ENCODE results near the gene STX1B.

The STX1B gene

DNA sequence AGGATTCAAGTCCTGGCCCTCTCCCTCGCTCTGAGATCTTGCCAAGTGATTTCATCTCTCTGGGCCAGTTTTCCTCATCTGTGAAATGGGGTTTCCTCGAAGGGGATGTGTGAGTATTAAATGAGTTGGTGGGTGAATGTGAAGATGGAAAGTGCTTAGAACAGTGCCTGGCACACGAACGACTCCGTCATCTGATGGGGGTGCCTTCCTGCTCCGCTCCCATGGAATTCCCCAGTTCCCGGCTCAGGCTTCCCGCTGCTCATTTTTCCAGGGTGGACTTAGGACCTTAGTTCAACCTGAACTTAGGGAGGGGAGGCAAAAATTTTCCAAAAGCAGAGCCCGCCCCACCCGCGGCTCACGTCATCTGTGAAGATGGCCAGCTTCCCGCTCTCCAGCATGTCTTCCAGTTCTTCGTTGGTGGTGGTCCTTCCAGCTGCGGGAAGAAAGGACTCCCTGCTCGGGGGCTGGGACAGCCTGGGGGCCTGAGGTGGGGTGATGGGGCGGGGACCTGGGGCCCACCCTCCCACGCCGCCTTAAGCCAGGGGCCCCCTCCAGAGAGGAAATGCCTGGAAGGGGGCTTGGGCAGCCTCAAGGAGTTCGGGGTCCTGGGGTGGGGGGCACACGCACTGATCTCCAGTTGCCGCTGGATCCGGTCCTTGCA is 14.0 kb downstream of the STX1B start:
- DNase-seq (ENCODE audit: low read depth), result no peak

DNA sequence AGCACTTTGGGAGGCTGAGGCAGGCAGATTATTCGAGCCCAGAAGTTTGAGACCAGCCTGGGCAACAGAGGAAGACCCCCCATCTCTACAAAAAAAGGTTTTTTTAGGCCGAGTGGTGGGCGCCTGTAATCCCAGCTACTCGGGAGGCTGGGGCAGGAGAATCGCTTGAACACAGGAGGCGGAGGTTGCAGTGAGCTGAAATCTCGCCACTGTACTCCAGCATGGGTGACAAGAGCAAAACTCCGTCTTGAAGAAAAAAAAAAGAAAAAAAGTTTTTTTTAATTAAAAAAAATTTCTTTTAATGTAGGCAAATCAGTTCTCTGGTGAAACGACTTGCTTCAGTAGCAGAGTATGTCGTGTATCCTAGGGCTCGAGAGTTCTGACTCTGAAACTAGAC is 14.5 kb downstream of the STX1B start:
- DNase-seq (ENCODE audit: low read depth), result no peak

DNA sequence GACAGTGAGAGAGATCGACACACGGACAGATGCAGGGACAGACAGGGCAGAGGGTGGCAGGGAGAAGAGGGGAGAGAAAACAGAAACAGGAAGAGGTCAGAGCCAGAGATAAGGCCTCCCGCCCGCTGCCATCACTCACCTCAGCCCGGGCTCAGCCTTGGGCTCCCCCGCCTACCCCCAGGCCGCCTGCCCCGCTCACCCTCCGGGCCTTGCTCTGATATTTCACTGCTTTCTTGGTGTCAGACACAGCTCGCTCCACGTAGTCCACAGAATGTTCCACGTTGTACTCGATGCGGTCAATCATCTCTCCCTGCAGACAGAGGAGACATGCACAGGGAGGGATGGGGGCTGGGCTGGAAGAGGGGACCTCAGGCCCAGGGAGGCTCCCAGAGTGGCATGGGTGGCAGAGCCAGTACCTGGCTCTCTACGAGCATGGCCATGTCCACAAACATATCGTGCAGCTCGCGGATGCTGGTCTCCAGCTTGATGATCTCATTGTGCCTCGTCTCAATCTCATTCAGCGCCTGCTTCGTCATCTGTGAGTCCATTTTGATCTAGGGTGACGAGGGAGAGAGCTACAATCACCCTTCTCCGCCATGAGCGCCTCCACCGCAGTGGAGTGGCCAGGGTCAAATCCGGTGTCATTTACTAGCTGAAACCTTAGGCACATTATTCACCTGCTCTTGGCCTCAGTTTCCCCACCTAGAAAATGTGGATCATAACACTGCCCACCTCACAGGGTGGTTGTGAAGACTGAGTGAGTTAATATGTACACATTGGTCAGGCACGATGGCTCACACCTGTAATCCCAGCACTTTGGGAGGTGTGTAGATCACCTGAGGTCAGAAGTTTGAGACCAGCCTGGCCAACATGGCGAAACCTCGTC is 17.3 kb downstream of the STX1B start:
- no peak for DNase-seq (ENCODE audit: low read depth)

DNA sequence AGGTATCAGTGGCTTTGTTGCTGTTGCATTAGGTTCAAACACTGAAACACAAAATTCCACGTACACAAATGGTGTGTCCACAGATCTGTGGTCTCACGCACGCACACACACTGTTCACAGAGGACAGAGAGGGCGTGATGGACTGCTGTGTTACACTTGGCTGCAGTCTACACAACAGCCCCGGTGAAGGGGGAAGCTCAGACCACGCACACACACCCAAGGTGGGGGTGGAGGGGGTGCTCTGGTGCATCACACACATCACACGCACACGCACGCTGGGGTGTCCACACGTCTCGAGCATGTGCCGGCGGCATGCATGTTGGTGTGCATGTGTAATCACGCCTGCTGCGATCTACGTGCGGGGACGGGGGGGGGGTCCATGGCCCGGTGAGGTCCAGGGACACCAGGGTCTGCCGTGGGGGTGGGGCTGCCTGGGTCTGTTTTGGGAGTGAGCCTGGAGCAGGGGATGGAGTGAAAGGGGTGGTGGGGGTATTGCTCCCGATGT is 18.1 kb downstream of the STX1B start:
- DNase-seq (ENCODE audit: low read depth), result no peak

DNA sequence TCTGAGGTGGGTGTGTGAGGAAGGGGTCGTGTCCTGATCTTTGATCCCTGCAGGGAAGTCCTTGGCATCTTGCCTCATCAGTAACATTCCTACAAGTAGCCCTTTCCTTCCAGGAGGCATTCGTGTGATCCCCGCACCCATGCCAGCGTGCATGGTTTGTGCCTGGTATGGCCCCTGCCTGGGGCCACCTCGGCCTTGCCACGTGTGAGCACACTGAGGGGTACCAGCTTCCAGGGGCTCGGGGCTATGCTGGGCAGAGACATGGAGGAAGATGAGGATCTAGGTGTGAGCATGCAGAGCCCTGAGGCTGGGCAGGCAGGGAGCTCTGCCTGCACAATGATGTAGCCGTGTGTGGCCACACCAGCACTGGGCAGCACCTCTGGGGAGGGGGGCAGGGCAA is 19.4 kb downstream of the STX1B start:
- no peak for DNase-seq (ENCODE audit: low read depth)

DNA sequence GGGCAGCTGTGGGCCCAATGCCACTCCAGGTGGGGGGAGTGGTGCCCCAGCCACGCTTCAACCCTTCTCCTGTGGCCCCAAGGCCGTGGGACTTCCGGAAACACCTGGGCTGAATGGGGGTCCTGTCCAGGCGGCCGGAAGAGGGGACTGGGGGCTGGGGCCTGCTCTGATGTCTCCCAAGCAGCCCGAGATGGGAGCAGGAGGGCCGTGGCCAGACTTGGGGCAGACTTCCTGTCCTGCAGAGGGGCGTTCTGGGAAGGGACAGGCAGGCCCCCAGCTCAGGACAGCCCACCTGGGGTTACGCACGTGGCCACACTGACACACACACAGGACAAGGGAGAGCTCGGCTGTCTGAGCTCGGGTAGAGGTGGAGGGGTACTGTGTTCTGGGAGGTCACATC is 20.3 kb downstream of the STX1B start:
- DNase-seq (ENCODE audit: low read depth), result no peak

DNA sequence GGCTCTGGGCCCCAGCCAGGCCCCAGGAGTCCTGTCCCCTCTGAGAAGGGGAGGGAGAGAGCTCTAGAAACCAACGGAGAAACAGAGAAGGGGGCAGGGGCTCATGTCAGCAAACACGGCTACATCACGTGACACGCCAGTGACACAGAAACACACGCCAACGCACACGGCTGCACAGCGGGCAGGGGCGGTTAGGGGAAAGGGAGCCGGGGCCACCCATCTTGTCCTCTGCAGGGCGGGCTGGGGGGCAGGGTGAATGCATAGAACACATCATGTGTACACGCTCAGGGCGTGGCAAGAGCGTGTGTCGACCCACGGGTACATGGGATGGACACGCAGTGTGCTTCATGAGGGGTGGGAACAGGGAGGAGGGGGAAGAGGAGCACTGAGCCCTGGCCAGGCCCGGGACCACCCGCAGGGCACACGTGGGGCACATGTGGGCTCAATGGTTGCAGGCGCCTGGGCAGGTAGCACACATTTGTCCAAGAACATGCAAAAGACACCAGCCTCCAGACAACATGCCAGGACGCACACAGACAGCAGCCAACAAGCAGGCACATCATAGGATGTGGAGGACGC is 20.9 kb downstream of the STX1B start:
- DNase-seq (ENCODE audit: low read depth), result no peak

DNA sequence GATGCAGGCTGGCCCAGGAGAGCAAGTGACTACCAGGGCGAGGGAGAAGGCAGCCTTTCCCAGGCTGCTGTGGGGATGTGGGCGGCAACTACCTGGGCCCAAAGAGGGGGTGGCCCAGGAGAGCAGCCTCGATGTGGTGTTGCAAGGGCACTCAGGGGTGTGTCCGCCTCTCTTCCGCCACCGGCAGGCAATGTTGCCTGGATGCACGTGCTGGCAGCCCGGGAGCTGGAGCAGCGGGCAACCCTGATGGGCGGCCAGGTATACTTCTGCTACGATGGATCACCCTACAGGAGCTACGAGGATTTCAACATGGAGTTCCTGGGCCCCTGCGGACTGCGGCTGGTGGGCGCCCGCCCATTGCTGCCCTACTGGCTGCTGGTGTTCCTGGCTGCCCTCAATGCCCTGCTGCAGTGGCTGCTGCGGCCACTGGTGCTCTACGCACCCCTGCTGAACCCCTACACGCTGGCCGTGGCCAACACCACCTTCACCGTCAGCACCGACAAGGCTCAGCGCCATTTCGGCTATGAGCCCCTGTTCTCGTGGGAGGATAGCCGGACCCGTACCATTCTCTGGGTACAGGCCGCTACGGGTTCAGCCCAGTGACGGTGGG is 22.8 kb downstream of the STX1B start:
- DNase-seq (ENCODE audit: low read depth), result no peak

DNA sequence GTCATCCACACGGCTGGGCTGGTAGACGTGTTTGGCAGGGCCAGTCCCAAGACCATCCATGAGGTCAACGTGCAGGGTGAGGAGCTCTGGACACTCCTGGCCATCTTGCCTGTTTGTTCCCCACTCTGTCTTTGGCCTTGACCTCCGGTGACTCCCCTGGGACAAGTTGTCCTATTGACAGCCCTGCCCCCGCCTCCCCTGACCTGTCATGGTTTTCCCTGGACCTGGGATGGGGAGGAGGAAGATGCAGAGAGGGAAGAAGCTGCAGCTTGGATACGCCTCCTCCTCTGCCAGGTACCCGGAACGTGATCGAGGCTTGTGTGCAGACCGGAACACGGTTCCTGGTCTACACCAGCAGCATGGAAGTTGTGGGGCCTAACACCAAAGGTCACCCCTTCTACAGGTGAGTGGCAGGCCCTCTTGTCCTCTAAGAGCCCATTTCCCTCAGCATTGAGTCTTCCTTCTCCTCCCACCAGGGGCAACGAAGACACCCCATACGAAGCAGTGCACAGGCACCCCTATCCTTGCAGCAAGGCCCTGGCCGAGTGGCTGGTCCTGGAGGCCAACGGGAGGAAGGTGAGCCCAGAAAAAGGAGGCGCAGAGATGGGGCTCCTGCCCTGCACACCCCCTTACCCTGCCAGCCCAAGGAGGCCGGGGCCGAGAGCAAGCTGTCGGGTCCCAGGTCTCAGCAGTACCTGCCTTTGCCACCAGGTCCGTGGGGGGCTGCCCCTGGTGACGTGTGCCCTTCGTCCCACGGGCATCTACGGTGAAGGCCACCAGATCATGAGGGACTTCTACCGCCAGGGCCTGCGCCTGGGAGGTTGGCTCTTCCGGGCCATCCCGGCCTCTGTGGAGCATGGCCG is 24.1 kb downstream of the STX1B start:
- no peak for DNase-seq (ENCODE audit: low read depth)

DNA sequence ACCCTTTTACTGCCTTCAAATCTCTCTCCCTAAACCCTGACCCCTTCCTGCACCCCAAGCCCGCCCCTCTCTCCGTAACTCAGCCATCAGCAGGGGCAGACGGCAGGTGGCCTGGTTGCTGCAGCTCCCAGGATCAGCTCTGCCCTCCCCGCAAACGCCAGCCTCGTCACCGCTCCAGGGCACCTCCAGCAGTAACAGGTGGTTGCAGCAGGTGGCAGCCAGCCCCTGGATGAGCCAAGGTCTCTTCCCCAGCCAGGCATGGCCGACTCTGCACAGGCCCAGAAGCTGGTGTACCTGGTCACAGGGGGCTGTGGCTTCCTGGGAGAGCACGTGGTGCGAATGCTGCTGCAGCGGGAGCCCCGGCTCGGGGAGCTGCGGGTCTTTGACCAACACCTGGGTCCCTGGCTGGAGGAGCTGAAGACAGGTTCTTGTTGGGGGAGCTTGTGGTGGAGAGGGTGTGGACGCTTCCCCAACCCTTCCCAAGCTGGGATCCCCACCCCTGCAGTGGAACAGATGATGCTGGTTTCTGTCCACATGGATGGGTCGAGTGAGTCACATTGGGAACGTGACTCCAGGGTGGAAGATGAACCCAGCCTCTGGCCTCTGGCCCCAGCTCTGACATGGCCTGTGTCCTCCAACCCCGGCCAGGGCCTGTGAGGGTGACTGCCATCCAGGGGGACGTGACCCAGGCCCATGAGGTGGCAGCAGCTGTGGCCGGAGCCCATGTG is 24.9 kb downstream of the STX1B start:
- no peak for DNase-seq (ENCODE audit: low read depth)

DNA sequence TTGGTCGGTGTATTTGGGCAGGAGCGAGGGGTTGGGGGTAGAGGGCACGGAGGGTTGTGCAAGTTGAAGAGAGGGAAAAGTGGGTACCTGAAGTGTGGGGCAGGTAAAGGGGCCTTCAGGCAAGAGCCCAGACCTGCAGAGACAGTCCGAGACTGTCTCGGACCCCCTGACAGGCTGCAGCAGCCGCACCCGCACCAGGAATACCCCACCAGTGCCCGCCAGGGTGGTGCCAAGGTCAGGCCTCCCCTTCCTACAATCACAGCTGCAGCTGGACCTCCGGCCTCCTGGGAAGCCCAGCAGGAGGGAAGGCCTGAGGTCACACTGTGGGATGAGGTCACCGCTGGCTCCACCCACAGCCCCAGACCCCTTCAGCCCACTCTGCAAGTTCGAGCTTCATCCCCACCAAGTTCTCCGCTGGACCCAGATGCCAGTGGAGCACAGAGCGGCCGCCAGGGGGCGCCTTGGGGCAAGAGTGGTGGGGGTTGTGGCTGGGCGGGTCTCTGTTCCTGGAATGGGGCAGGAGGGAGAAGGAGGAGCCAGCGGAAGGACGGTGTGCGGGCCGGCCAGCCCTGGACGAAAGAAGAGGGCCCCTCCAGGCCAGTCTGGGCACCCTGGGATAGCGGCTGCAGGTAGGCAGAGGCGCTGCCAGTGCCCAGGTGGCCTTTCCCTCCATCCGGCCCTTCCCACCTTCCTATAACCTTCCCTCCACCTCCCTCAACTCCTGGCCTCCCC is 25.6 kb downstream of the STX1B start, which contains the start of gene HSD3B7:
HSD3B7 (plus strand) TSS at position 539 of the 732 bp plus-strand sequence. CDS start 452 bp downstream, outside the sequence.
- no peak for DNase-seq (ENCODE audit: low read depth)

DNA sequence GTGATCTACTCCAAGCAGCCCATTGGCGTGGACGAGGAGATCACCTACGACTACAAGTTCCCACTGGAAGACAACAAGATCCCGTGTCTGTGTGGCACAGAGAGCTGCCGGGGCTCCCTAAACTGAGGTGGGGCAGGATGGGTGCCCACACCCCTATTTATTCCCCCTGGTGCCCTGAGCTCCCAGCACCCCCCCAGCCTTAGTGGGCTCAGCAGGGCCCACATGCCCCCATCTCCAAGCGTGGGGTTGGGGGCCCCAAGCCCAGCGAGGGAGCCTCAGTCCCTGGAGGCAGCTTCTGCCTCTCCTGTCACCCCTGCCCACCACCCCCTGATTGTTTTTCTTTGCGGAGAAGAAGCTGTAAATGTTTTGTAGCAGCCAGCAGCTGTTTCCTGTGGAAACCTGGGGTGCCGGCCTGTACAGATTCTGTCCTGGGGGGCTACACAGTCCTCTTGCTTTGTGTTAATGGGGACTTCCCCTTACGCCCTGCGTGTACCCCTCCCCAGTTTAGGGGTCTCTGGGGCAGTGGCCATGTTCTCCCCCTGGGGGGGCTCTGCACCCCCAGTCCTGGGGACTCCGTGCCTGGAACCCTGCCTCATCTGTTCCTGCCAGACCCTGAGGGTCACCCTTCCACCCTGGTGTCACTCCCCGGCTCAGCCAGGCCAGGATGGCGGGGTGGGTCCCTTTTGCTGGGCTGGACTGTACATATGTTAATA is 26.4 kb downstream of the STX1B start:
- DNase-seq (ENCODE audit: low read depth), result no peak

DNA sequence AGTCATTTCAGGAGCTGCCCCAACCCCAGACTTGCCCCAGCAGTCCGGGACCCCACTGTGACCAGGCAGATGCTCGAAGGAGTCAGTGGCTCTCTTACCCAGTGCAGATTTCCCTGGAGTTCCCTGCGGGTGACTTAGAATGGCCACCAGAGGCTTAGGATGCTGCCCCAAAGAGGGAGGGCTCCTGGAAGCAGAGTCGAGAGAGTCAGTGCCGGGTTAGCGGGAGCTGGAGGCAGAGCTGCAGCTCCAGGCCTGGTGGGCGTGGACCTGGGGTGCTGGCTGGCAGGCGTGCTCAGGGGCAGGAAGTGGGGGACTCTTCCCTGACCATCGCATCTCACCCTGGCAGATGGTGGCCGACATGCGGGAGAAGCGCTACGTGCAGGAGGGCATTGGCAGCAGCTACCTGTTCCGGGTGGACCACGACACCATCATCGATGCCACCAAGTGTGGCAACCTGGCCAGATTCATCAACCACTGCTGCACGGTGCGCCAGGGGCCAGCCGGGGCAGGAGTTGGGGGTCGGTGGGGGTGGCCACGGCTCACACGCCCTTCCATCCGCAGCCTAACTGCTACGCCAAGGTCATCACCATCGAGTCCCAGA is 27.0 kb downstream of the STX1B start:
- no peak for DNase-seq (ENCODE audit: low read depth)

DNA sequence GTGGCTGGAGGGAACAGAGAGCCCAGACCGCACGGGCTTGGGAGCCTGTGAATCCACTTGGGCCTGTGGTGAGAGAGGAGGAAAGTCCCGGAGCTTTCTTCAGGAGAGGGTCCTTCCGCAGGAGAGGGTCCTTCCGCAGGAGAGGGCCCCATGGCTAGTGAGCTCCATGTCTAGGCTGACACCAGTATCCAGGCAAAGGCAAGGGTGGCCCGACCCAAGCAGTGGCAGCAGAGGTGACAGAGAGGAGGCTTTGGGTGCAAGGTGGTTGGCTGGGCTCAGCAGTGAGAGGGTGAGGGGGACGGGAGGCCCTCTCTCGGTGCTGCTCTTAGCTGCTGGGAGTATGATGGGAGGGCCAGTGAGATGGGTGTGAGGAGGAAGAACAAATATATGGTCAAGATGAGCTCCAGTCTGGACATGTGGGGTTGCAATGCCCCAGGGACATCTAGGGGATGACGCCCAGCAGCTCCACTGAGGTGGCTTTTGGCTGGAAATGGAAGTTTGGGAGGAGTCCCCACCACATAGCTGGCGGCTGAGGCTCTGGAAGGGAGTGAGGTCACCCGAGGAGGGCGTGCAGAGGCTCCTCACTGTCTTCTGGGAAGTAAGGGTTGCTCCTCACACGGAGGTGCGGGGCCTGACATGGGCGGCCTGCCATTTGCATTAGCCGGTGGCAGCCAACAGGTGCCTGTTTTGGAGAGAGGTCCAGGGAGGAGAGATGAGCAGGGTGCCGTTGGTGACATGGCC is 27.7 kb downstream of the STX1B start:
- no peak for DNase-seq (ENCODE audit: low read depth)

DNA sequence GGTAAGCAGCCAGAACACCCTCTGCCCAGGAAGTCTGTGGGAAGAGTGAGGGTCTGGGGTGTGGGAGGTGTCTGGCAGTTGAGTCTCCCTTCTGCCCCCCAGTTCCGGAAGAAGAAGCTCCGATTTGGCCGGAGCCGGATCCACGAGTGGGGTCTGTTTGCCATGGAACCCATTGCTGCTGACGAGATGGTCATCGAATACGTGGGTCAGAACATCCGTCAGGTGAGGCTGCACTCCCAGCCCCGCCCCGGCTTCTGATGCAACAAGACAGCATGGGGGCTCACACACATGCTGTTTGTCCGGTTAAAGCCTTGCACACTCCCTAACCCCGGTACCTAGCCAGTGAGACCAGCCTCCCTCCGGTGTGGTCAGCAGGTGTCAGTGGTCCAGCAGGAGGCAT is 29.5 kb downstream of the STX1B start:
- no peak for DNase-seq (ENCODE audit: low read depth)

DNA sequence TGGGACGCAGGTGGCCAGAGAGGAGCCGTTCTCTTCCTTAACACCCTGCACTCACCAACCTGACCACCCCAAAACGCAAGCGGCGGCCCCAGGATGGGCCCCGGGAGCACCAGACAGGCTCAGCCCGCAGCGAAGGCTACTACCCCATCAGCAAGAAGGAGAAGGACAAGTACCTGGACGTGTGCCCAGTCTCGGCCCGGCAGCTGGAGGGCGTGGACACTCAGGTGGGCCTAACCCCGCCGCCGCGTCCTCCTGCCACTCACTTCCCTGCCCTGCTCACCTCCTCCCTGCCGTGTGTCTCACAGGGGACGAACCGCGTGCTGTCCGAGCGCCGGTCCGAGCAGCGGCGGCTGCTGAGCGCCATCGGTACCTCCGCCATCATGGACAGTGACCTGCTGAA is 30.0 kb downstream of the STX1B start:
- no peak for DNase-seq (ENCODE audit: low read depth)

DNA sequence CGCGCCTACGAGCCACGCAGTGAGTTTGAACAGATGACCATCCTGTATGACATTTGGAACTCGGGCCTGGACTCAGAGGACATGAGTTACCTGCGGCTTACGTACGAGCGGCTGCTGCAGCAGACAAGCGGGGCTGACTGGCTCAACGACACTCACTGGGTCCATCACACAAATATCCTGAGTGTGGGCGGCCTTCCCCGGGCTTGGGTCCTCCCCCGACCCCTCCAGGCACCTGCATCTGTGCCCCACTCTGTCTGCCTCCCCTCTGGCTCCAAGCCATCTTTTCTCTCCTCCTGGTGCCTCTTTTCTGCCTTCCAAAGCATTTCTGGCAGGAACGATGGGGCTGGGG is 30.4 kb downstream of the STX1B start:
- no peak for DNase-seq (ENCODE audit: low read depth)

Measured in non-pigmented ciliary epithelial cell (primary cell).